22Rv1 (cell line): ENCODE results near the gene RBSN.
A peak's percentile ranks its signal among the peaks of the same experiment; 100 is the strongest.
"Not testable (repeated sequence)": the region's sequence is repeated elsewhere in the genome, so short reads cannot be mapped to it uniquely, and the experiment has no call there.

Experiments used
- H3K27ac ChIP-seq: fragments of 450-650 bp; 2 replicates; pipeline ENCODE4 v1.5.1; 2017
- ZFX ChIP-seq: fragments of 450-650 bp; IDR thresholded peaks from 2 replicates; pipeline ENCODE4 v1.6.1; 2017; ENCODE audit warnings: antibody characterized with exemption, borderline replicate concordance
- TF ChIP-seq, protein P1 (sequence below): fragments of 450-650 bp; IDR thresholded peaks from 2 replicates; pipeline ENCODE4 v1.5.1; 2017; ENCODE audit warnings: mild to moderate bottlenecking

RBSN gene

GRCh38 chr3:15098503-15099363 is at the start of gene RBSN:
Gene RBSN (minus strand): TSS chr3:15099148. CDS start chr3:15096120, 3,028 bp downstream.
- TF ChIP-seq, protein P1, sequence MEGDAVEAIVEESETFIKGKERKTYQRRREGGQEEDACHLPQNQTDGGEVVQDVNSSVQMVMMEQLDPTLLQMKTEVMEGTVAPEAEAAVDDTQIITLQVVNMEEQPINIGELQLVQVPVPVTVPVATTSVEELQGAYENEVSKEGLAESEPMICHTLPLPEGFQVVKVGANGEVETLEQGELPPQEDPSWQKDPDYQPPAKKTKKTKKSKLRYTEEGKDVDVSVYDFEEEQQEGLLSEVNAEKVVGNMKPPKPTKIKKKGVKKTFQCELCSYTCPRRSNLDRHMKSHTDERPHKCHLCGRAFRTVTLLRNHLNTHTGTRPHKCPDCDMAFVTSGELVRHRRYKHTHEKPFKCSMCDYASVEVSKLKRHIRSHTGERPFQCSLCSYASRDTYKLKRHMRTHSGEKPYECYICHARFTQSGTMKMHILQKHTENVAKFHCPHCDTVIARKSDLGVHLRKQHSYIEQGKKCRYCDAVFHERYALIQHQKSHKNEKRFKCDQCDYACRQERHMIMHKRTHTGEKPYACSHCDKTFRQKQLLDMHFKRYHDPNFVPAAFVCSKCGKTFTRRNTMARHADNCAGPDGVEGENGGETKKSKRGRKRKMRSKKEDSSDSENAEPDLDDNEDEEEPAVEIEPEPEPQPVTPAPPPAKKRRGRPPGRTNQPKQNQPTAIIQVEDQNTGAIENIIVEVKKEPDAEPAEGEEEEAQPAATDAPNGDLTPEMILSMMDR = no peak
- TF ChIP-seq ZFX = no peak
- H3K27ac ChIP-seq = peak within 1 kb of the TSS; percentile 66

- no peak overlapping the region for H3K27ac ChIP-seq
- no peak for TF ChIP-seq ZFX
- TF ChIP-seq, protein P1 = no peak; the same call in none of the 2 replicates
Measured at GRCh38 chr3:15148614-15149013, 49.7 kb upstream of the RBSN start.

- H3K27ac ChIP-seq = not testable (repeated sequence)
Measured at GRCh38 chr3:15136885-15137284, 37.9 kb upstream of the RBSN start.

DNA sequence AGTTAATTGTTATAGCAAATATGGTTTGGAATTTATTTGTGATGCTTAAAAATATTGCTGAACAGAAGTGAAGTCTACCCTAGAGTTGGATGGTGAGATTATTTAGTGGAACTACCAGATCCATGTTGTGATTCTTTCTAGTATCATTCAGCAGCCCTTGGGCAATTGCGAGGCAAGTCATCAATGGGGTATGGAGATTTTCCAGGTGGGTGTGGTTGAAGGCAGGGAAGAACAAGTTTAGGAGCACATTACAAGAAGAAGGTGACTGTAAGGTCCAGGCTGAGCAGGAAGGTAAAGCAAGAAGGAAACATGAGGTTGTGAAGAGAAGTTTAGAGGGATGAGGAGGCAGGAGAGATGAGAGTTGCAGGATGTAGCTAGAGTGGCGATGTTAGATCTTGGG is 36.0 kb upstream of the RBSN start:
- not testable (repeated sequence) for H3K27ac ChIP-seq

GRCh38 chr3:15128403-15128802 is 29.5 kb upstream of the RBSN start:
- H3K27ac ChIP-seq = not testable (repeated sequence)
- TF ChIP-seq, protein P1 = peak; percentile 18; the same call in 1 of the 2 replicates

DNA sequence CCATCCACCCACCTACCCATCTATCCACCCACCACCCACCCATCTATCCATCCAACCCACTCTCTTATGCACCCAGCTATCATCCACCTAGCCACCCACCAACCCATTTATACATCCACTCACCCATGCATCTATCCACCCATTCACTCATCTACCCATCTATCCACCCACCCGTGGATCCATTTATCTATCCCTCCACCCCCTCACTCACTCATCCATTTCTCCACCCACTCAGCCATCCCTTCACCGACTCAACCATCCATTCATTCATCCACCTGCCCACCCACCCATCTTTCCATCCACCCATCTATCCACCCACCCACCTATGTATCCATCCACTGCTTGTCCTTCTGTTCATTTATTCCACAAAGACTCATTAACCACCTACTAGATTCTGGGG is 28.0 kb upstream of the RBSN start:
- H3K27ac ChIP-seq = not testable (repeated sequence)

DNA sequence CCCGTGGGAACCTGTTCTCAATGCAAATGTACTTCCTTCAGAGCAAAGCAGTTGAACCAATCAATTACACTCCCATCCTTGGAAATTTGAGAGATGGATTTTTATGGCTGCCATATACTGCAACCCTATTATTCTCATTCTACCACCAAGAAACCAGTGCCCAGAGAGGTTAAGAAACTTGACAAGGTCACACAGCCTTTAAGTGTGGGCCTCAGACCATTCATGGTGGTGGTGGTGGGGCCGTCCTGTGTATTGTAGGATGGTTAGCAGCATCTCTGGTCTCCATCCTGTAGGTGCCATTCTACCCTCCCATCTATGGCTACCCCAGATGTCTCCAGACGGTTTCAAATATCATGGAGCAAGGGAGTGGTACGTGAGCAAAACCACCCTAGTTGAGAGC is 23.4 kb upstream of the RBSN start:
- H3K27ac ChIP-seq = no peak overlapping the region
- TF ChIP-seq, protein P1 = no peak
- TF ChIP-seq ZFX = no peak

- no peak for TF ChIP-seq ZFX
- TF ChIP-seq, protein P1 = no peak
- no peak overlapping the region for H3K27ac ChIP-seq
Measured at GRCh38 chr3:15121936-15122335, 23.0 kb upstream of the RBSN start.

GRCh38 chr3:15120986-15121385 is 22.0 kb upstream of the RBSN start:
- TF ChIP-seq, protein P1 = no peak
- TF ChIP-seq ZFX = no peak
- no peak overlapping the region for H3K27ac ChIP-seq
